ENCODE results near the gene PDIA5.

- TF ChIP-seq CTCF (IDR thresholded peaks at IDR 0.05) (no peak), POLR2A (IDR thresholded peaks at IDR 0.05) (no peak), POLR2AphosphoS5 (IDR thresholded peaks at IDR 0.05) (no peak), EP300 (IDR thresholded peaks at IDR 0.05) (no peak)
These were observed 8.3 kb upstream of the PDIA5 start for GRCh38 chr3:123058505-123058904.

Measured in sigmoid colon (tissue), 4 donors.